GM12892 (cell line): ENCODE measurements around the gene FBXL17.

Experiments
- POLR2A ChIP-seq: IDR thresholded peaks from 2 replicates; pipeline ENCODE4 v1.6.1; 2011; ENCODE audit warnings: low read depth, low read length, control low read depth
- POLR2AphosphoS5 ChIP-seq: IDR thresholded peaks from 2 replicates; pipeline ENCODE4 v1.6.1; 2011; ENCODE audit warnings: low read depth, low read length, control low read depth

DNA sequence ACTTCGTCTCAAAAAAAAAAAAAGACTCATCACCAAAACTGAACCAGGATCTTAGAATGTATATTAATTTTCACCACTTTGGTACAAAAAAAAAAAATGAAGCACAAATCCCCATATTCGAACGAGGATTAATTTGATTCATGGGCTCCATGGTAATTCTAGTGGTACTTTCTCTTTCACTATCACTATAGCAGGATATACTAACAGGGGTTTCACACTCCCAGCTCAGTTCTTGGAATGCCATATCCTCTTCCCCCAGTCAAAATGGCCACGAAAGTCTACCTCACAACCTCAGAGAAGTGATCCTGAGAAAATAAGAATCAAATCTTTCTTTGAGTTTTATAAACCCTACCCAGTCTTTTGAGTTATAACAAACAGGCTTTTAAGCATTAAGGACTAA, 235.7 kb downstream of the FBXL17 start:
- no peak for TF ChIP-seq POLR2A
- no peak for TF ChIP-seq POLR2AphosphoS5
